HEK293 (cell line): Measurements from ENCODE around the gene NUP62.

Source experiments
- CTCF ChIA-PET: fragments of 350-600 bp; formaldehyde crosslinking; extraction: SDS; loops from one replicate; lab custom pipeline; 2021; ENCODE audit warnings: antibody characterized with exemption; lab: Yijun Ruan, JAX
- POLR2A ChIA-PET: fragments of 300-600 bp; formaldehyde crosslinking; extraction: SDS; loops from one replicate; lab custom pipeline; 2020; ENCODE audit warnings: antibody characterized with exemption, inconsistent platforms; lab: Yijun Ruan, JAX
- H3K27ac ChIP-seq: fragments of 200-500 bp; sonication (Bioruptor generic); 2 replicates; pipeline ENCODE4 v1.5.1; 2014; ENCODE audit warnings: low read depth, low read length, control low read depth, inconsistent platforms; ENCODE audit errors: extremely low read depth
- H3K36me3 ChIP-seq, 2 experiments: fragments of 200-500 bp in 1 of 2; sonication (Bioruptor generic) in 1 of 2; 1 replicate in 1 of 2; 2 replicates in 1 of 2; pipeline ENCODE4 v1.5.1; 2014 to 2017; ENCODE audit warnings: inconsistent platforms in 2 of 2, low read length in 2 of 2; ENCODE audit not compliant: control insufficient read depth in 2 of 2, insufficient read depth in 1 of 2
- H3K4me1 ChIP-seq: fragments of 200-500 bp; sonication (Bioruptor generic); 2 replicates; pipeline ENCODE4 v1.5.1; 2014; ENCODE audit warnings: mild to moderate bottlenecking, low read length, inconsistent platforms; ENCODE audit not compliant: control insufficient read depth, insufficient read depth
- H3K4me3 ChIP-seq: 2 replicates; pipeline ENCODE4 v1.5.1; 2011; ENCODE audit warnings: low read depth, mild to moderate bottlenecking, control low read depth, low read length, moderate library complexity
- H3K9me3 ChIP-seq: fragments of 200-500 bp; sonication (Bioruptor generic); 2 replicates; pipeline ENCODE4 v1.5.1; 2014; ENCODE audit warnings: low read depth, low read length, inconsistent platforms; ENCODE audit not compliant: control insufficient read depth, insufficient read depth
- CTCF ChIP-seq: fragments of 450-650 bp; formaldehyde crosslinking; IDR thresholded peaks from 2 replicates; pipeline ENCODE4 v1.5.1; 2016; ENCODE audit warnings: missing biosample characterization, missing genetic modification characterization
- ELK4 ChIP-seq: IDR thresholded peaks from 2 replicates; pipeline ENCODE4 v1.6.1; 2011; ENCODE audit warnings: mild to moderate bottlenecking, low read depth, low read length, borderline replicate concordance
- FEZF1 ChIP-seq: fragments of 450-650 bp; formaldehyde crosslinking; IDR thresholded peaks from 2 replicates; pipeline ENCODE4 v1.5.1; 2016; ENCODE audit warnings: missing biosample characterization, missing genetic modification characterization
- KLF7 ChIP-seq: fragments of 450-650 bp; formaldehyde crosslinking; IDR thresholded peaks from 2 replicates; pipeline ENCODE4 v1.5.1; 2016; ENCODE audit warnings: missing biosample characterization, missing genetic modification characterization, borderline replicate concordance
- KLF9 ChIP-seq: fragments of 450-650 bp; formaldehyde crosslinking; IDR thresholded peaks from 2 replicates; pipeline ENCODE4 v1.5.1; 2016; ENCODE audit warnings: missing biosample characterization, missing genetic modification characterization, low read depth
- OSR2 ChIP-seq: fragments of 450-650 bp; formaldehyde crosslinking; IDR thresholded peaks from 2 replicates; pipeline ENCODE4 v1.5.1; 2016; ENCODE audit warnings: missing biosample characterization, missing genetic modification characterization
- SCRT1 ChIP-seq: fragments of 450-650 bp; formaldehyde crosslinking; IDR thresholded peaks from 2 replicates; pipeline ENCODE4 v1.5.1; 2016; ENCODE audit warnings: missing biosample characterization, missing genetic modification characterization, borderline replicate concordance
- WT1 ChIP-seq: fragments of 450-650 bp; formaldehyde crosslinking; IDR thresholded peaks from 2 replicates; pipeline ENCODE4 v1.5.1; 2016; ENCODE audit warnings: missing biosample characterization, missing genetic modification characterization
- ZBTB26 ChIP-seq: fragments of 450-650 bp; formaldehyde crosslinking; optimal IDR thresholded peaks from 2 replicates; pipeline ENCODE3; 2016; ENCODE audit warnings: missing biosample characterization, mild to moderate bottlenecking, missing genetic modification characterization
- ZBTB8A ChIP-seq: fragments of 450-650 bp; formaldehyde crosslinking; IDR thresholded peaks from 2 replicates; pipeline ENCODE4 v1.5.1; 2016; ENCODE audit warnings: missing biosample characterization, missing genetic modification characterization
- ZNF157 ChIP-seq: fragments of 450-650 bp; formaldehyde crosslinking; IDR thresholded peaks from 2 replicates; pipeline ENCODE4 v1.5.1; 2016; ENCODE audit warnings: missing biosample characterization, missing genetic modification characterization
- ZNF211 ChIP-seq: fragments of 450-650 bp; formaldehyde crosslinking; IDR thresholded peaks from 2 replicates; pipeline ENCODE4 v1.5.1; 2016; ENCODE audit warnings: low read depth, missing biosample characterization, missing genetic modification characterization
- ZNF23 ChIP-seq: fragments of 450-650 bp; formaldehyde crosslinking; IDR thresholded peaks from 2 replicates; pipeline ENCODE4 v1.5.1; 2016; ENCODE audit warnings: missing biosample characterization, missing genetic modification characterization, borderline replicate concordance
- ZNF266 ChIP-seq: fragments of 450-650 bp; formaldehyde crosslinking; IDR thresholded peaks from 2 replicates; pipeline ENCODE4 v1.5.1; 2016; ENCODE audit warnings: missing biosample characterization, missing genetic modification characterization, low read depth
- ZNF302 ChIP-seq: fragments of 450-650 bp; formaldehyde crosslinking; IDR thresholded peaks from 2 replicates; pipeline ENCODE4 v1.5.1; 2016; ENCODE audit warnings: missing biosample characterization, missing genetic modification characterization, low read depth
- ZNF341 ChIP-seq: fragments of 450-650 bp; formaldehyde crosslinking; IDR thresholded peaks from 2 replicates; pipeline ENCODE4; 2016; ENCODE audit warnings: low read depth, missing biosample characterization, missing genetic modification characterization
- ZNF426 ChIP-seq: fragments of 450-650 bp; formaldehyde crosslinking; IDR thresholded peaks from 2 replicates; pipeline ENCODE4 v1.5.1; 2017; ENCODE audit warnings: missing biosample characterization, missing genetic modification characterization, mild to moderate bottlenecking, inconsistent platforms, moderate library complexity
- ZNF449 ChIP-seq: fragments of 450-650 bp; formaldehyde crosslinking; IDR thresholded peaks from 2 replicates; pipeline ENCODE4 v1.5.1; 2017; ENCODE audit warnings: missing biosample characterization, mild to moderate bottlenecking, missing genetic modification characterization, moderate library complexity
- ZNF529 ChIP-seq: fragments of 450-650 bp; formaldehyde crosslinking; IDR thresholded peaks from 2 replicates; pipeline ENCODE4 v1.5.1; 2017; ENCODE audit warnings: missing genetic modification characterization, missing biosample characterization; ENCODE audit not compliant: insufficient replicate concordance
- ZNF560 ChIP-seq: fragments of 450-650 bp; formaldehyde crosslinking; IDR thresholded peaks from 2 replicates; pipeline ENCODE4 v1.5.1; 2017; ENCODE audit warnings: missing biosample characterization, missing genetic modification characterization, borderline replicate concordance
- ZNF561 ChIP-seq: fragments of 450-650 bp; IDR thresholded peaks from 2 replicates; pipeline ENCODE4 v1.5.1; 2018; ENCODE audit warnings: missing biosample characterization, missing genetic modification characterization, borderline replicate concordance
- ZNF600 ChIP-seq: fragments of 450-650 bp; formaldehyde crosslinking; IDR thresholded peaks from 2 replicates; pipeline ENCODE4 v1.5.1; 2016; ENCODE audit warnings: missing biosample characterization, missing genetic modification characterization
- ZNF654 ChIP-seq: fragments of 450-650 bp; formaldehyde crosslinking; IDR thresholded peaks from 2 replicates; pipeline ENCODE4 v1.5.1; 2016; ENCODE audit warnings: low read depth, missing biosample characterization, missing genetic modification characterization
- ZNF707 ChIP-seq: fragments of 450-650 bp; formaldehyde crosslinking; IDR thresholded peaks from 2 replicates; pipeline ENCODE4 v1.5.1; 2016; ENCODE audit warnings: missing biosample characterization, missing genetic modification characterization
- ZNF76 ChIP-seq: fragments of 450-650 bp; formaldehyde crosslinking; IDR thresholded peaks from 2 replicates; pipeline ENCODE4; 2016; ENCODE audit warnings: low read depth, missing biosample characterization, missing genetic modification characterization, borderline replicate concordance
- ZSCAN23 ChIP-seq: fragments of 450-650 bp; formaldehyde crosslinking; IDR thresholded peaks from 2 replicates; pipeline ENCODE4 v1.5.1; 2016; ENCODE audit warnings: missing biosample characterization, missing genetic modification characterization

NUP62 gene

GRCh38 chr19:49939721-49940481 is 10.6 kb upstream of the NUP62 start (continued):
- TF ChIP-seq ZNF560 (tag by site-specific recombination) = no peak
- TF ChIP-seq, all 188 proteins: peak for 0

GRCh38 chr19:49938662-49939061 is 9.4 kb upstream of the NUP62 start:
- POLR2A ChIA-PET = interaction anchor here (0.9 kb wide), 1 partner anchor 10 kb away, joined by 3 read pairs; the partner anchor contains the start of genes ATF5 and NUP62
- CTCF ChIA-PET = interaction anchor here (0.7 to 7.6 kb wide), 7 partner anchors 10 to 219 kb away, joined by 3 to 100 read pairs (median 18); partner anchors contain the start of genes ATF5 and NUP62

GRCh38 chr19:49937750-49938381 is 8.6 kb upstream of the NUP62 start:
- CTCF ChIA-PET = interaction anchor here (0.6 to 7.6 kb wide), 27 partner anchors 9 to 823 kb away, joined by 3 to 100 read pairs (median 4); partner anchors contain the start of genes ATF5 and NUP62
- no peaks in the 10 kb centered on the region for H3K9me3 ChIP-seq
- H3K4me1 ChIP-seq = peaks cover 3% of the 10 kb centered on the region; the same call in 1 of the 2 replicates
- POLR2A ChIA-PET = interaction anchor here (0.5 to 0.9 kb wide), 2 partner anchors 9 to 82 kb away, joined by 3 read pairs; partner anchors contain the start of genes ATF5 and NUP62
- H3K36me3 ChIP-seq = peaks cover 2 to 6% of the 10 kb centered on the region in 2 experiments; a peak in 2 of 3 replicates
- H3K27ac ChIP-seq = no peak overlapping the region
- H3K4me3 ChIP-seq = peak overlapping the region; percentile 29
- no peak for TF ChIP-seq ZSCAN23 (tag by site-specific recombination)
- no peak for TF ChIP-seq ZNF157 (tag by site-specific recombination)
- no peak; the same call in 1 of the 2 replicates for TF ChIP-seq KLF7 (tag by site-specific recombination)
- TF ChIP-seq ZNF302 = no peak
- no peak for TF ChIP-seq WT1 (tag by site-specific recombination)
- TF ChIP-seq FEZF1 (tag by site-specific recombination) = no peak
- peak; percentile 76 for TF ChIP-seq ZNF654 (tag by site-specific recombination)
- no peak for TF ChIP-seq ZNF23 (tag by site-specific recombination)
- TF ChIP-seq ZBTB8A (tag by site-specific recombination) = no peak
- peak; percentile 65 for TF ChIP-seq ZNF600 (tag by site-specific recombination)
- TF ChIP-seq ZNF266 (tag by site-specific recombination) = no peak
- TF ChIP-seq SCRT1 (tag by site-specific recombination) = 0 out of 2 replicates have a peak, but pooled peaks have one; percentile 8
- TF ChIP-seq KLF9 (tag by site-specific recombination) = no peak
- no peak for TF ChIP-seq ZNF707 (tag by site-specific recombination)
- no peak for TF ChIP-seq ZNF426 (tag by site-specific recombination)
- TF ChIP-seq ZNF211 (tag by site-specific recombination) = no peak
- TF ChIP-seq ZNF76 (tag by site-specific recombination) = no peak
- TF ChIP-seq ELK4 = no peak
- TF ChIP-seq ZNF561 (tag by site-specific recombination) = peak; percentile 72; the same call in 1 of the 2 replicates
- peak; percentile 11 for TF ChIP-seq ZBTB26 (tag by site-specific recombination)
- TF ChIP-seq ZNF341 = no peak
- TF ChIP-seq ZNF449 (tag by site-specific recombination) = 0 out of 2 replicates have a peak, but pooled peaks have one; percentile 17
- no peak for TF ChIP-seq OSR2
- peak; percentile 88 for TF ChIP-seq CTCF (tag by site-specific recombination)

More at GRCh38 chr19:49938662-49939061, 9.4 kb upstream of the NUP62 start:
- H3K4me3 ChIP-seq = no peak overlapping the region
- no peaks in the 10 kb centered on the region for H3K9me3 ChIP-seq
- H3K4me1 ChIP-seq = peaks cover 3% of the 10 kb centered on the region; the same call in 1 of the 2 replicates
- no peak for TF ChIP-seq ZNF529
- H3K27ac ChIP-seq = no peak overlapping the region
- no peaks in the 10 kb centered on the region for H3K36me3 ChIP-seq
